ENCODE results near the gene RGPD3. TPM values are rescaled to one million over a fixed set of nuclear protein-coding genes. Genes with fewer than 3 reads are reported as not detected.
A peak's percentile ranks its signal among the peaks of the same experiment; 100 is the strongest.
"Not testable (repeated sequence)": the region's sequence is repeated elsewhere in the genome, so short reads cannot be mapped to it uniquely, and the experiment has no call there.

The RGPD3 gene
- under 1 TPM in 1 of 2 donors, not detected in 1; 0.18 TPM for total RNA-seq
- polyA plus RNA-seq = under 1 TPM in 1 of 2 donors, not detected in 1; 0.20 TPM
- long read RNA-seq, donor 1 = 0 reads
- long read RNA-seq, donor 2 = 0 reads

- not testable (repeated sequence) for ATAC-seq (ENCODE audit: low FRiP score); H3K36me3 ChIP-seq (ENCODE audit: control insufficient read depth in 1 of 2, insufficient read depth in 2 of 2, low read length in 1 of 2); H3K27me3 ChIP-seq (ENCODE audit: control insufficient read depth in 1 of 2, insufficient read depth in 2 of 2, low read length in 1 of 2); H3K27ac ChIP-seq (ENCODE audit: low read depth in 1 of 2, low read length in 2 of 2); H3K4me3 ChIP-seq (ENCODE audit: low read length in 2 of 2); DNase-seq; H3K4me1 ChIP-seq (ENCODE audit: control insufficient read depth in 1 of 2, insufficient read depth in 2 of 2, low read length in 2 of 2); H3K9me3 ChIP-seq (ENCODE audit: control insufficient read depth, low read length)
- intact Hi-C loops (cut with DNase I) = loop anchor here in 1 of 2 donors (10.0 kb wide), 1 partner anchor 363 kb away; no protein-coding TSS in a partner anchor
- 96 to 97% methylated on average over 42 to 45 of the region's 45 CpGs for WGBS, 2 donors
Observed at GRCh38 chr2:106468107-106468506, at the start of gene RGPD3. TSS of gene RGPD3 (minus strand) at chr2:106468413. CDS start at chr2:106468288, 125 bp downstream.

DNA sequence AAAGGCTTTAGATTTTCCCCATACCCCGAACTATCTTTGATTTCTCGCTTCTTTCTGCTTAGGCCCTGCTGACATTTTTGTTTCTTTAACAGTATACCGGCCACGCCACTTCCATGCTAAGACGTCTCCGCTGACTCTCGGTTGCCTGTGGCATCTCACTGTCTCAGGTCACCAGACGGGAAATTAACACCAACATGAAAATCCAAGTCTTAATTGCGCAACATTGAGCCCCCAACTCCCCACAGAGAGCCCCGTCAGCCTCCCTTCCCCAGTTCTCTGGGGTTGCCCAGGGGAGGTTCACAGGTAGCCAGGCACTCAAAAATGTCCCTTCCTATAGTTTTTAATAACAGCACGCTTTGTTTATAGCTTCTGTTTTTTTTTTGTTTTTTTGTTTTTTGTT, 49.1 kb upstream of the RGPD3 start:
- 96 to 97% methylated on average over 11 of the region's 11 CpGs for WGBS, 2 donors
- Histone ChIP-seq H3K4me3 (ENCODE audit: low read length in 2 of 2) (no peak overlapping the region), H3K4me1 (ENCODE audit: control insufficient read depth in 1 of 2, insufficient read depth in 2 of 2, low read length in 2 of 2) (no peaks in the 10 kb centered on the region), H3K36me3 (ENCODE audit: control insufficient read depth in 1 of 2, insufficient read depth in 2 of 2, low read length in 1 of 2) (no peaks in the 10 kb centered on the region), H3K27ac (ENCODE audit: low read depth in 1 of 2, low read length in 2 of 2) (no peak overlapping the region), H3K27me3 (ENCODE audit: control insufficient read depth in 1 of 2, insufficient read depth in 2 of 2, low read length in 1 of 2) (no peaks in the 10 kb centered on the region), H3K9me3 (ENCODE audit: control insufficient read depth, low read length) (no peaks in the 10 kb centered on the region)
- no peak for ATAC-seq (ENCODE audit: low FRiP score)
- DNase-seq = no peak
- intact Hi-C loops (cut with DNase I) = no loop called here

DNA sequence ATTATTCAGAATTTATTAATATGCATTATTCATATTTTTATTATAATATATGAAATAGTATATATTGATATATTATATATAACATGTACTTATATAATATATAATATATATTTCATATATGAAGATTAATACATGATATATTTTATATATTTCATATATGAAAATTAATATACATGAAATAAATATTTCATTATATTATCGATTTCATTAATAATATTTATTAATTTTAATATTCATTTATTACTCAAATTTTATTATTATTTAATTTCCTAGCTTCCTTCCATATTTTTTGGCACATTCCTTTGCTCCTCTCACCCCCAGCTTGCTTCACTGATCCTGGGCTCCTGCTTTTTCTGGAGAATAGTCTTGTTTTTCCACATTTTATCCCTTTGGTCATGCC, 48.7 kb upstream of the RGPD3 start:
- no peak overlapping the region for H3K27ac ChIP-seq (ENCODE audit: low read depth in 1 of 2, low read length in 2 of 2)
- no peak for DNase-seq
- H3K27me3 ChIP-seq (ENCODE audit: control insufficient read depth in 1 of 2, insufficient read depth in 2 of 2, low read length in 1 of 2) = no peaks in the 10 kb centered on the region
- 76 to 92% methylated on average over 1 of the region's 1 CpG for WGBS, 2 donors
- no peak overlapping the region for H3K4me3 ChIP-seq (ENCODE audit: low read length in 2 of 2)
- intact Hi-C loops (cut with DNase I) = no loop called here
- no peaks in the 10 kb centered on the region for H3K9me3 ChIP-seq (ENCODE audit: control insufficient read depth, low read length)
- no peaks in the 10 kb centered on the region for H3K36me3 ChIP-seq (ENCODE audit: control insufficient read depth in 1 of 2, insufficient read depth in 2 of 2, low read length in 1 of 2)
- H3K4me1 ChIP-seq (ENCODE audit: control insufficient read depth in 1 of 2, insufficient read depth in 2 of 2, low read length in 2 of 2) = no peaks in the 10 kb centered on the region
- no peak for ATAC-seq (ENCODE audit: low FRiP score)

DNA sequence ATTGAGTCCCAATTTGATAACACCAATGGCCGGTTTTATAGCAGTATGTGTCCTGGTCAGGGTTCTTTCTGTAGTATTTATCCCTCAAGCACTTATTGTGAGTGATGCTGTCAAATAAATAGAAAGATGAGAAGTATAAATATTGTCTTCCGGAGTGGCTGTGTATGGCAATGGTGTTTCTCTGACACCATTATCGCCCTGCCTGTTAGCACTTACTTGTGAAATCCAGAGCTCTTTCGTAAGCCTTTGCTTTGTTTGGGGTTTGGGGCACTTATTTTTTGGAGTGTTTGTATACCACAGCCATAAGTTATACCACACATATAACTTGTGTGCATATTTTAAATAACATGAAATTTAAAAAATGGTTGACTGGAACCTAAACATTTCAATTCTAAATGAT, 48.2 kb upstream of the RGPD3 start:
- Histone ChIP-seq H3K4me3 (ENCODE audit: low read length in 2 of 2) (no peak overlapping the region), H3K27me3 (ENCODE audit: control insufficient read depth in 1 of 2, insufficient read depth in 2 of 2, low read length in 1 of 2) (no peaks in the 10 kb centered on the region), H3K4me1 (ENCODE audit: control insufficient read depth in 1 of 2, insufficient read depth in 2 of 2, low read length in 2 of 2) (no peaks in the 10 kb centered on the region), H3K27ac (ENCODE audit: low read depth in 1 of 2, low read length in 2 of 2) (no peak overlapping the region), H3K36me3 (ENCODE audit: control insufficient read depth in 1 of 2, insufficient read depth in 2 of 2, low read length in 1 of 2) (no peaks in the 10 kb centered on the region), H3K9me3 (ENCODE audit: control insufficient read depth, low read length) (no peaks in the 10 kb centered on the region)
- no peak for DNase-seq
- ATAC-seq (ENCODE audit: low FRiP score) = no peak
- intact Hi-C loops (cut with DNase I) = no loop called here
- 84 to 98% methylated on average over 4 of the region's 4 CpGs for WGBS, 2 donors

- H3K27me3 ChIP-seq (ENCODE audit: control insufficient read depth in 1 of 2, insufficient read depth in 2 of 2, low read length in 1 of 2); H3K4me1 ChIP-seq (ENCODE audit: control insufficient read depth in 1 of 2, insufficient read depth in 2 of 2, low read length in 2 of 2); H3K36me3 ChIP-seq (ENCODE audit: control insufficient read depth in 1 of 2, insufficient read depth in 2 of 2, low read length in 1 of 2); H3K9me3 ChIP-seq (ENCODE audit: control insufficient read depth, low read length); ATAC-seq (ENCODE audit: low FRiP score); intact Hi-C loops (cut with DNase I); H3K4me3 ChIP-seq (ENCODE audit: low read length in 2 of 2); H3K27ac ChIP-seq (ENCODE audit: low read depth in 1 of 2, low read length in 2 of 2); DNase-seq: not testable (repeated sequence)
- 76 to 91% methylated on average over 3 of the region's 3 CpGs for WGBS, 2 donors
Observed at GRCh38 chr2:106514827-106515226, 46.6 kb upstream of the RGPD3 start.

DNA sequence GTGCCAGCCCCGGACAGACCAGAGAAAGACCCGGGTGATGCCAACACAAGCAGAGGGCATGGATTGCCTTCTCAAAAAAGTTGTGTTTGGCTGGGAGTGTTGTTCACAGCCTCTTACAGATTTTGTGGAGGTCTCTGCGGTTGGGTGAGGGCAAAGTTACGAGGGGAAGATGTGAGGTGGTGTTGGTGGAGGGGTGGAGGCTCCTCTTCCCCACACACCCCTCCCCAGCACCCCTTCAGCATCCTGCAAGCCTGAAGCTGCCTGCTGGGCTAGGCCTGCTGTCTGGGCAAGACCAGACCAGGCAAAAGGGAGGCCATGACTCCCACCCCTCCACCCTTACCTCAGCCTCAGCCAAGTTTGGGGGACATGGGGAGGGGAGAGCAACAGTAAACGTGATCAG, 45.2 kb upstream of the RGPD3 start:
- 9 to 17% methylated on average over 3 of the region's 5 CpGs for WGBS, 2 donors
- intact Hi-C loops (cut with DNase I); H3K9me3 ChIP-seq (ENCODE audit: control insufficient read depth, low read length); DNase-seq; H3K27ac ChIP-seq (ENCODE audit: low read depth in 1 of 2, low read length in 2 of 2); H3K27me3 ChIP-seq (ENCODE audit: control insufficient read depth in 1 of 2, insufficient read depth in 2 of 2, low read length in 1 of 2); H3K36me3 ChIP-seq (ENCODE audit: control insufficient read depth in 1 of 2, insufficient read depth in 2 of 2, low read length in 1 of 2); ATAC-seq (ENCODE audit: low FRiP score); H3K4me1 ChIP-seq (ENCODE audit: control insufficient read depth in 1 of 2, insufficient read depth in 2 of 2, low read length in 2 of 2); H3K4me3 ChIP-seq (ENCODE audit: low read length in 2 of 2): not testable (repeated sequence)

DNA sequence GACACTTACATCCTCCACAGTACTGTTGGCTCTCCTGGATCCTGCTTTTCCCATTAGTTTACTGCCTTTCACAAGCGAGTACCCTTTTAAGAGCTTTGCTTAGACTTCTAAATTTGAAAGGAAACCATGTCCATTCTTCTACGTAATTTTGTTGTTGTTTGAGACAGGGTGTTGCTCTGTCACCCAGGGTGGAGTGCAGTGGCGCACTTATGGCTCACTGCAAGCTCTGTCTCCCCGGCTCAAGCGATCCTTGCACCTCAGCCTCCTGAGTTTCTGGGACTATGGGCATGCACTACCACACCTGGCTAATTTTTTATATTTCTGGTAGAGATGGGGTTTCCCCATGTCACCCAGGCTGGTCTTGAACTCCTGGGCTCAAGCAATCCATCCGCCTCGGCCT, 43.7 kb upstream of the RGPD3 start:
- H3K27me3 ChIP-seq (ENCODE audit: control insufficient read depth in 1 of 2, insufficient read depth in 2 of 2, low read length in 1 of 2); ATAC-seq (ENCODE audit: low FRiP score); H3K9me3 ChIP-seq (ENCODE audit: control insufficient read depth, low read length); H3K27ac ChIP-seq (ENCODE audit: low read depth in 1 of 2, low read length in 2 of 2); H3K4me1 ChIP-seq (ENCODE audit: control insufficient read depth in 1 of 2, insufficient read depth in 2 of 2, low read length in 2 of 2); H3K4me3 ChIP-seq (ENCODE audit: low read length in 2 of 2); H3K36me3 ChIP-seq (ENCODE audit: control insufficient read depth in 1 of 2, insufficient read depth in 2 of 2, low read length in 1 of 2); DNase-seq; intact Hi-C loops (cut with DNase I): not testable (repeated sequence)
- 87 to 89% methylated on average over 7 of the region's 7 CpGs for WGBS, 2 donors

DNA sequence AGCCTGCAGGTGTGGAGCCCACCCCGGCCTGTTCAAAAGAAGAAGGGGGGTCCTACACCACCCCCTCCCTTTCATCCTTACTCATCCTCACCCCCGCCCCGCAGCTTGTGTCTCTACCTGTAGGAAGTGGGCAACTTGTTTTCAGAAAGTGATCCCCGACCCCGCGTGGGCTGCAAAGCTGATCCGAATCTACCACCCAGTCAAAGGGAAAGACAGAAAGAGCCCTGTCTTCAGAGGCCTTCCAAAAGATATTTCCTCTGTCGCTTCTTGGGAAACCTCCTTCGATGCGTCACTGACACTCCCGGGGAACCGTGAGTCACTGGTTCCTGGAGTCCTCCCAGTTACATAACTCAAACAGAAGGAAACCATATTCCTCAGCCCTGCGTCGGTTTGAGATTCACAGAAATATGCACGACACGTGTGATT, 43.3 kb upstream of the RGPD3 start:
- H3K27me3 ChIP-seq (ENCODE audit: control insufficient read depth in 1 of 2, insufficient read depth in 2 of 2, low read length in 1 of 2); H3K36me3 ChIP-seq (ENCODE audit: control insufficient read depth in 1 of 2, insufficient read depth in 2 of 2, low read length in 1 of 2); H3K4me1 ChIP-seq (ENCODE audit: control insufficient read depth in 1 of 2, insufficient read depth in 2 of 2, low read length in 2 of 2); H3K9me3 ChIP-seq (ENCODE audit: control insufficient read depth, low read length); H3K4me3 ChIP-seq (ENCODE audit: low read length in 2 of 2); H3K27ac ChIP-seq (ENCODE audit: low read depth in 1 of 2, low read length in 2 of 2); intact Hi-C loops (cut with DNase I): not testable (repeated sequence)
- peak; percentile 82 to 83 for DNase-seq
- peak; percentile 85 for ATAC-seq (ENCODE audit: low FRiP score)
- WGBS, 2 donors = 31 to 54% methylated on average over 11 to 15 of the region's 16 CpGs

DNA sequence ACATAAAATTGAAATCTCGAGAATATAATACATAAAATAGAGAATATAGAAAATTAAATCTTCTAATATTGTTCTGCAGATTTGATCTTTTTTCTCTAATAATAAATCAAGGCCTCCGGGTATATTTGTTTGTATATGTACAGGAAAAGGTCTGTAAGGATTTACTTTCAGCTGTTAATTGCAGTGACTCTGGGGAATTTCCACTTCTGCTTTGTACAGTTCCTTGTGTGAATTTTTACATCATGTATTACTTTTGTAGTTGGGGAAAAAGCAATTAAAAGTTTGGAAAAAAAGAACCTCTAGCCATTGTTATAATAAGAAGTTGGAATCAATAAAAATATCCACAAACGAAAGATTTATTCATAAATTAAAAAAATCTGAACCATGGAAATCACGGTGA, 42.6 kb upstream of the RGPD3 start:
- H3K27me3 ChIP-seq (ENCODE audit: control insufficient read depth in 1 of 2, insufficient read depth in 2 of 2, low read length in 1 of 2); H3K4me1 ChIP-seq (ENCODE audit: control insufficient read depth in 1 of 2, insufficient read depth in 2 of 2, low read length in 2 of 2); intact Hi-C loops (cut with DNase I); ATAC-seq (ENCODE audit: low FRiP score); H3K4me3 ChIP-seq (ENCODE audit: low read length in 2 of 2); DNase-seq; H3K27ac ChIP-seq (ENCODE audit: low read depth in 1 of 2, low read length in 2 of 2); H3K9me3 ChIP-seq (ENCODE audit: control insufficient read depth, low read length); H3K36me3 ChIP-seq (ENCODE audit: control insufficient read depth in 1 of 2, insufficient read depth in 2 of 2, low read length in 1 of 2): not testable (repeated sequence)
- 92 to 95% methylated on average over 4 of the region's 4 CpGs for WGBS, 2 donors
